IMR-90 (cell line): ENCODE data around the gene SDC4. TPM values are rescaled to one million over a fixed set of nuclear protein-coding genes. Genes with fewer than 3 reads are reported as not detected.

Source experiments
- ATAC-seq: fragments of 200-7000 bp; cut with Tn5 transposase; 2 replicates; pipeline ENCODE4 v1.9.1; 2020; ENCODE audit warnings: low read depth, mild to moderate bottlenecking, moderate library complexity
- BruUV-seq: library from RNA; stranded (reverse); fragments of 400-500 nt; replicated peaks from 2 replicates; lab custom pipeline; 2021; lab: Mats Ljungman, UMichigan
- CTCF ChIA-PET: fragments of 300-600 bp; formaldehyde crosslinking; extraction: SDS; loops from one replicate; lab custom pipeline; 2021; ENCODE audit warnings: antibody characterized with exemption; lab: Yijun Ruan, JAX
- POLR2A ChIA-PET: fragments of 300-600 bp; sonication (Branson Sonifier 250); formaldehyde crosslinking; loops from one replicate; lab custom pipeline; 2022; ENCODE audit warnings: antibody characterized with exemption; ENCODE audit not compliant: unreplicated experiment; lab: Charles Lee
- DNase-seq: peaks from one replicate; pipeline ENCODE4 v3.0.0; 2013
- H2AFZ ChIP-seq: replicated peaks from 2 replicates; pipeline ENCODE3; 2013; ENCODE audit warnings: low read length, mild to moderate bottlenecking; ENCODE audit not compliant: poor library complexity
- H2AK5ac ChIP-seq: 2 replicates; pipeline ENCODE4 v1.6.1; 2013; ENCODE audit warnings: low read depth, low read length, inconsistent platforms
- H2AK9ac ChIP-seq: replicated peaks from 2 replicates; pipeline ENCODE3; 2013; ENCODE audit warnings: mild to moderate bottlenecking, low read depth, low read length, moderate library complexity; ENCODE audit not compliant: poor library complexity
- H2BK120ac ChIP-seq: 2 replicates; pipeline ENCODE4 v1.6.1; 2013; ENCODE audit warnings: low read depth, low read length, inconsistent platforms
- H2BK15ac ChIP-seq: 3 replicates; pipeline ENCODE4 v1.6.1; 2013; ENCODE audit warnings: low read depth, low read length, inconsistent platforms
- H2BK20ac ChIP-seq: 2 replicates; pipeline ENCODE4 v1.6.1; 2013; ENCODE audit warnings: low read depth, mild to moderate bottlenecking, inconsistent platforms, low read length, moderate library complexity
- H2BK5ac ChIP-seq: 2 replicates; pipeline ENCODE4 v1.6.1; 2013; ENCODE audit warnings: mild to moderate bottlenecking, low read depth, low read length, inconsistent platforms; ENCODE audit not compliant: poor library complexity, severe bottlenecking
- H3K14ac ChIP-seq: replicated peaks from 2 replicates; pipeline ENCODE4 v1.6.1; 2013; ENCODE audit warnings: low read depth, low read length, inconsistent platforms
- H3K18ac ChIP-seq: 2 replicates; pipeline ENCODE4 v1.6.1; 2013; ENCODE audit warnings: low read depth, low read length, control low read depth
- H3K23ac ChIP-seq: 2 replicates; pipeline ENCODE4 v1.6.1; 2013; ENCODE audit warnings: low read depth, low read length, inconsistent platforms
- H3K27ac ChIP-seq: 2 replicates; pipeline ENCODE4 v1.5.1; 2013; ENCODE audit warnings: mild to moderate bottlenecking, control low read depth, low read length; ENCODE audit not compliant: insufficient read depth
- H3K27me3 ChIP-seq: 2 replicates; pipeline ENCODE4 v1.6.1; 2013; ENCODE audit warnings: low read length; ENCODE audit not compliant: control insufficient read depth, insufficient read depth
- H3K36me3 ChIP-seq: 2 replicates; pipeline ENCODE4 v1.6.1; 2013; ENCODE audit warnings: low read length, mixed read lengths; ENCODE audit not compliant: control insufficient read depth, insufficient read depth
- H3K4ac ChIP-seq: 2 replicates; pipeline ENCODE4 v1.6.1; 2013; ENCODE audit warnings: low read depth, low read length, inconsistent platforms
- H3K4me1 ChIP-seq: 2 replicates; pipeline ENCODE4 v1.6.1; 2013; ENCODE audit warnings: low read length, mixed read lengths; ENCODE audit not compliant: control insufficient read depth, insufficient read depth
- H3K4me2 ChIP-seq: 2 replicates; pipeline ENCODE4 v1.6.1; 2013; ENCODE audit warnings: low read depth, mild to moderate bottlenecking, control low read depth, low read length, moderate library complexity
- H3K4me3 ChIP-seq: 2 replicates; pipeline ENCODE4 v1.5.1; 2013; ENCODE audit warnings: low read depth, mild to moderate bottlenecking, control low read depth, low read length, moderate library complexity; ENCODE audit not compliant: insufficient read depth
- H3K56ac ChIP-seq: 2 replicates; pipeline ENCODE4 v1.6.1; 2013; ENCODE audit warnings: low read length, inconsistent platforms; ENCODE audit not compliant: insufficient read depth; ENCODE audit errors: extremely low read depth
- H3K79me1 ChIP-seq, 2 experiments: 2 replicates each; pipeline ENCODE4 v1.6.1; 2013; ENCODE audit warnings: low read length in 2 of 2, inconsistent platforms in 1 of 2, low read depth in 1 of 2
- H3K9ac ChIP-seq: 2 replicates; pipeline ENCODE4 v1.6.1; 2013; ENCODE audit warnings: low read depth, low read length, control low read depth
- H3K9me1 ChIP-seq: 2 replicates; pipeline ENCODE4 v1.6.1; 2013; ENCODE audit warnings: low read length, inconsistent platforms; ENCODE audit not compliant: insufficient read depth
- H3K9me3 ChIP-seq: 2 replicates; pipeline ENCODE4 v1.6.1; 2013; ENCODE audit warnings: low read length; ENCODE audit not compliant: control insufficient read depth, insufficient read depth
- H4K20me1 ChIP-seq: 2 replicates; pipeline ENCODE4 v1.6.1; 2013; ENCODE audit warnings: low read length, inconsistent platforms; ENCODE audit not compliant: insufficient read depth
- H4K5ac ChIP-seq: 2 replicates; pipeline ENCODE4 v1.6.1; 2013; ENCODE audit warnings: mild to moderate bottlenecking, low read depth, low read length, control low read depth
- H4K8ac ChIP-seq, 2 experiments: 2 replicates each; pipeline ENCODE4 v1.6.1; 2013; ENCODE audit warnings: low read depth in 2 of 2, low read length in 2 of 2, control low read depth in 1 of 2, inconsistent platforms in 1 of 2
- H4K91ac ChIP-seq: 2 replicates; pipeline ENCODE4 v1.6.1; 2013; ENCODE audit warnings: low read depth, low read length, inconsistent platforms; ENCODE audit not compliant: insufficient read depth
- CEBPB ChIP-seq: IDR thresholded peaks from 2 replicates; pipeline ENCODE4 v1.6.1; 2012; ENCODE audit warnings: low read depth, low read length, improper control_type of control experiment
- MAFK ChIP-seq: IDR thresholded peaks from 2 replicates; pipeline ENCODE4 v1.6.1; 2012; ENCODE audit warnings: low read depth, low read length, improper control_type of control experiment
- WGBS, 2 experiments: methylation state at CpG; one replicate each; pipeline versions ENCODE4 v1.1.5 to v1.1.7; 2013; ENCODE audit warnings: missing lambda C conversion rate in 2 of 2; ENCODE audit not compliant: insufficient read length in 1 of 2; ENCODE audit errors: extremely low coverage in 2 of 2; 5-methylcytosine and 5-hydroxymethylcytosine counted together
- dilution Hi-C: fragments of 300-500 bp; cut with HindIII; formaldehyde crosslinking; loops from one replicate; pipeline ENCODE4 v1.14.3; 2018; ENCODE audit warnings: low sequenced_read_pairs; ENCODE audit not compliant: unreplicated experiment
- in situ Hi-C: fragments of 300-500 bp; cut with MboI; formaldehyde crosslinking; loops from 3 replicates; pipeline ENCODE4 v1.14.3; 2019; ENCODE audit warnings: low sequenced_read_pairs, inconsistent platforms, mixed read lengths
- intact Hi-C: fragments of 100-400 bp; cut with micrococcal nuclease; formaldehyde crosslinking; loops from 2 replicates; pipeline ENCODE4 v1.10.0; 2022
- polyA plus RNA-seq, 3 experiments: library from polyadenylated mRNA; depleted of rRNA; stranded (reverse); fragments of >200 nt; gene quantifications; 2 replicates each; pipeline ENCODE4 v1.2.3, GENCODE V29; 2012; ENCODE audit warnings: low replicate concordance in 1 of 3
- total RNA-seq: library from RNA; depleted of rRNA; stranded (reverse); fragments of >200 nt; gene quantifications from 2 replicates; pipeline ENCODE4 v1.2.3, GENCODE V29; 2012

Gene SDC4
- total and polyA plus RNA-seq, 2 of the 4 experiments (the other 2 are of a cell fraction), result 203 to 265 TPM

DNA sequence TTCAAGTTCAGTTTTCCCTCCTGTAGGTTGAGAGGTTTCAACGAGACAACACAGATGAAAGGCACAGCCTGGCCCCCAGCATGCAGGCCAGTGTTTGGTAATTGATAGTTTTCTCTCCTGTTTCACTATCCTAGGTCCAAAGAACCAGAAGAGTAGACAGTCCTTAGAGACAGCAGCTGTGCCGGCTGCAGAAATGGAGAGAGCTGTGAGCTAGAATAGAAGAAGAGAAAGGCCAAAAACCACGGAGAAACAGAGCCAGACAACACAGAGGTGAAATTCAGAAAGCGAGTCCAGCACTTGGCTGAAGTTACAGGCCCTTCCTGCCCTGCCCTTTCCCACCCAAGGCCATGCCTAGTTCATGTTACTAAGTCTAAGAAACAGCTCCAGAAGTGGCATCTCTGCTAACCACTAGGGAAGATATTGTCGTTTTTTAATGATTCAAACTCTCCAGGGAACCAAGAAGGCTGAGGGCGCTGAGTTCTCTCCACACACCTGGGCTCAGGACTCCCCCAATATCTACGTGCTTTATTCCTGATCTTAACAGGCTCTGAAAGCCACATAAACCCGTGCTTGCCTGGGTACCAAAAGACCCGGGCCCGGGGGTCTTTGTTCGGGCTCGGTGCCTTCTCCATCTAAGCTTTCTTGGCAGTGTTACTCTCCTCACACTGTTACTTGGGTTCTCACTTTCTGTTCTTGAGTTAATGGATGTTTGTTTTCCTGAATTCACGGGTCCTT, 58.1 kb downstream of the SDC4 start:
- dilution Hi-C loops (no loop called here), intact Hi-C loops (loop anchor here (1.0 to 5.0 kb wide), 3 partner anchors 193 to 543 kb away; partner anchors contain the start of gene KCNK15), in situ Hi-C loops (loop anchor here (10.0 to 25.0 kb wide), 2 partner anchors 178 to 275 kb away; partner anchors contain the start of genes KCNS1, WFDC12 and WFDC5)
- Histone ChIP-seq H3K79me1 (no peaks in the 10 kb centered on the region), H2BK15ac (no peak overlapping the region), H3K4ac (no peak overlapping the region), H2AK5ac (no peak overlapping the region), H2AK9ac (no peak overlapping the region), H3K9me1 (no peaks in the 10 kb centered on the region), H4K8ac (no peak overlapping the region), H3K56ac (no peak overlapping the region), H2BK20ac (no peak overlapping the region), H4K91ac (no peak overlapping the region), H3K27me3 (peaks cover 28% of the 10 kb centered on the region), H3K27ac (no peak overlapping the region), H3K23ac (no peak overlapping the region), H3K18ac (no peak overlapping the region), H3K36me3 (no peaks in the 10 kb centered on the region), H3K4me1 (no peaks in the 10 kb centered on the region), H3K14ac (no peak overlapping the region), H2AFZ (no peak overlapping the region), H3K9me3 (no peaks in the 10 kb centered on the region; the same call in 1 of the 2 replicates), H2BK120ac (no peak overlapping the region), H4K20me1 (no peaks in the 10 kb centered on the region), H3K4me3 (no peak overlapping the region), H4K5ac (no peak overlapping the region), H3K4me2 (no peak overlapping the region), H3K9ac (no peak overlapping the region), H2BK5ac (no peak overlapping the region)
- DNase-seq (no peak), ATAC-seq (no peak)
- WGBS, 2 experiments, result 72% methylated on average over 3 of the region's 13 CpGs; no CpG with 5 or more reads in 1 of the 2 experiments
- BruUV-seq, result no TSS peak
- ChIA-PET CTCF (interaction anchor here (0.5 to 3.1 kb wide), 8 partner anchors 9 to 604 kb away, joined by 3 to 19 read pairs (median 3); no protein-coding TSS in a partner anchor), POLR2A (no interaction called here)
- TF ChIP-seq MAFK, result no peak
- no peak for TF ChIP-seq CEBPB
